CD4-positive, alpha-beta T cell treated with Interleukin-4 for 1 hour (primary cell): ENCODE data around the gene PHF21B.

ENCODE experiments used
- DNase-seq, 2 donors: peaks; one replicate each; pipeline ENCODE4 v3.0.0-alpha.2; 2020 to 2022

Gene PHF21B

GRCh38 chr22:44889255-44889878 is 120.4 kb downstream of the PHF21B start:
- DNase-seq: no peak

GRCh38 chr22:44888491-44889254 is 121.1 kb downstream of the PHF21B start:
- DNase-seq: no peak

- no peak for DNase-seq
Observed at GRCh38 chr22:44887941-44888366, 121.9 kb downstream of the PHF21B start.

GRCh38 chr22:44885806-44886360 is 123.9 kb downstream of the PHF21B start:
- no peak for DNase-seq

- DNase-seq: no peak
Observed at GRCh38 chr22:44884968-44885805, 124.6 kb downstream of the PHF21B start.

- DNase-seq: no peak
Observed at GRCh38 chr22:44884562-44884961, 125.2 kb downstream of the PHF21B start.

- no peak for DNase-seq
Observed at GRCh38 chr22:44883011-44883421, 126.8 kb downstream of the PHF21B start.

GRCh38 chr22:44882226-44882905 is 127.4 kb downstream of the PHF21B start:
- no peak for DNase-seq

- no peak for DNase-seq
Observed at GRCh38 chr22:44881624-44882023, 128.2 kb downstream of the PHF21B start.

GRCh38 chr22:44880610-44881290 is 129.1 kb downstream of the PHF21B start:
- DNase-seq: no peak

- DNase-seq: no peak
Observed at GRCh38 chr22:44879301-44879680, 130.5 kb downstream of the PHF21B start.

GRCh38 chr22:44878483-44879300 is 131.1 kb downstream of the PHF21B start:
- DNase-seq: no peak

GRCh38 chr22:44876921-44877320 is 132.9 kb downstream of the PHF21B start:
- no peak for DNase-seq

GRCh38 chr22:44871782-44872181 is 138.0 kb downstream of the PHF21B start:
- no peak for DNase-seq

- no peak for DNase-seq
Observed at GRCh38 chr22:44870021-44870420, 139.8 kb downstream of the PHF21B start.

GRCh38 chr22:44869196-44869595 is 140.6 kb downstream of the PHF21B start:
- DNase-seq: no peak

- DNase-seq: no peak
Observed at GRCh38 chr22:44865193-44866057, 144.4 kb downstream of the PHF21B start.

GRCh38 chr22:44862981-44863860 is 146.6 kb downstream of the PHF21B start:
- DNase-seq: no peak

GRCh38 chr22:44862281-44862680 is 147.5 kb downstream of the PHF21B start:
- no peak for DNase-seq
